Glutamatergic neuron (in vitro differentiated cells): ENCODE measurements around the gene SLC6A11. TPM values are rescaled to one million over a fixed set of nuclear protein-coding genes. Genes with fewer than 3 reads are reported as not detected.

Experiments
- DNase-seq: peaks from one replicate; pipeline ENCODE4 v3.0.0; 2022
- H3K27ac Mint-ChIP-seq: one replicate; pipeline ENCODE4 v1.8.0; 2020; ENCODE audit warnings: mild to moderate bottlenecking, mixed read lengths, inconsistent platforms; ENCODE audit not compliant: unreplicated experiment
- H3K27me3 Mint-ChIP-seq: one replicate; pipeline ENCODE4 v1.8.0; 2020; ENCODE audit warnings: mild to moderate bottlenecking, moderate library complexity, mixed read lengths, inconsistent platforms; ENCODE audit not compliant: unreplicated experiment
- H3K36me3 Mint-ChIP-seq: one replicate; pipeline ENCODE4 v1.8.0; 2020; ENCODE audit warnings: mild to moderate bottlenecking, mixed read lengths, inconsistent platforms; ENCODE audit not compliant: unreplicated experiment
- H3K4me1 Mint-ChIP-seq: one replicate; pipeline ENCODE4 v1.8.0; 2020; ENCODE audit warnings: mild to moderate bottlenecking, low read depth, mixed read lengths, inconsistent platforms; ENCODE audit not compliant: unreplicated experiment
- H3K4me3 Mint-ChIP-seq: one replicate; pipeline ENCODE4 v1.8.0; 2020; ENCODE audit warnings: mild to moderate bottlenecking, mixed read lengths, inconsistent platforms; ENCODE audit not compliant: unreplicated experiment
- H3K9me3 Mint-ChIP-seq: one replicate; pipeline ENCODE4 v1.8.0; 2020; ENCODE audit warnings: mild to moderate bottlenecking, moderate library complexity, mixed read lengths, inconsistent platforms; ENCODE audit not compliant: unreplicated experiment
- total RNA-seq: library from RNA; stranded (reverse); fragmentation: NEBNext Ultra II Directional; extraction: Animal tissue kit (Norgen Biotek cat#: 25700); gene quantifications from one replicate; pipeline ENCODE4 v1.2.1, GENCODE V29; 2021; ENCODE audit not compliant: unreplicated experiment
- TF ChIP-seq, protein P1 (sequence below): fragments of 200-600 bp; sonication (generic); IDR thresholded peaks from one replicate; pipeline ENCODE4 v1.5.0; 2021; ENCODE audit not compliant: partially characterized antibody, unreplicated experiment

The SLC6A11 gene
- total RNA-seq, 1 donor from 2014 or later = not detected

DNA sequence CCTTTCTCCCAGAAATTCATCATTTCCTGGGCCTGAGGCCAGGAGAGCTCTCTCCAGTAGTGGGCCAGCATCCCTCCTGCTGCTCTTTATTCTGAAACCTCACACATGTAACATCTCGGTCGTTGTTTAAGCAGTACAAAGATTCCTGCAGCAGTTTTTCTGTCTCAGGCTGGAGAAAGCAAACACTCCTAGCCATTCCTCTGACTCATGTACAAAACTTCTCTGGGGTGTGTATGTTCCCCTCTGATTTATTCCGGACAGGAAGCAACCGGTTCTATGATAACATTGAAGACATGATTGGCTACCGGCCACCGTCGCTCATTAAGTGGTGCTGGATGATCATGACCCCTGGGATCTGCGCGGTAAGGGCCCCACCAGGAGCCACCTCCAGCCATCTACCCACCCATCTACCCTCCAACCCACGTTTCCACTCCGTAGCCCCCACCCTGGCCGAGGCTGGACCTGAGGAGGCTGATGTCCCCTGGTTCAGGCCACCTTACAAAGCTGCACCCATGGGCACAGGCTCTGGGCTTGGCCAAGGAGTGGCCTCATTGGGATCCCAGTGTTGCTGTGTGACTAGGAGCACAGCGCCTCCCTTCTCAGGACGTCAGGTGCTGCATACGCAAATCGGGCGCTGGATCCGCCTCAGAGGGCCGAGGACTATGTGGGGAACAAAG, 117.9 kb downstream of the SLC6A11 start:
- no peak overlapping the region for H3K27ac Mint-ChIP-seq
- no peaks in the 10 kb centered on the region for H3K4me1 Mint-ChIP-seq
- H3K27me3 Mint-ChIP-seq = no peaks in the 10 kb centered on the region
- H3K36me3 Mint-ChIP-seq = no peaks in the 10 kb centered on the region
- H3K9me3 Mint-ChIP-seq = no peaks in the 10 kb centered on the region
- no peak for DNase-seq
- H3K4me3 Mint-ChIP-seq = no peak overlapping the region
- TF ChIP-seq, protein P1, sequence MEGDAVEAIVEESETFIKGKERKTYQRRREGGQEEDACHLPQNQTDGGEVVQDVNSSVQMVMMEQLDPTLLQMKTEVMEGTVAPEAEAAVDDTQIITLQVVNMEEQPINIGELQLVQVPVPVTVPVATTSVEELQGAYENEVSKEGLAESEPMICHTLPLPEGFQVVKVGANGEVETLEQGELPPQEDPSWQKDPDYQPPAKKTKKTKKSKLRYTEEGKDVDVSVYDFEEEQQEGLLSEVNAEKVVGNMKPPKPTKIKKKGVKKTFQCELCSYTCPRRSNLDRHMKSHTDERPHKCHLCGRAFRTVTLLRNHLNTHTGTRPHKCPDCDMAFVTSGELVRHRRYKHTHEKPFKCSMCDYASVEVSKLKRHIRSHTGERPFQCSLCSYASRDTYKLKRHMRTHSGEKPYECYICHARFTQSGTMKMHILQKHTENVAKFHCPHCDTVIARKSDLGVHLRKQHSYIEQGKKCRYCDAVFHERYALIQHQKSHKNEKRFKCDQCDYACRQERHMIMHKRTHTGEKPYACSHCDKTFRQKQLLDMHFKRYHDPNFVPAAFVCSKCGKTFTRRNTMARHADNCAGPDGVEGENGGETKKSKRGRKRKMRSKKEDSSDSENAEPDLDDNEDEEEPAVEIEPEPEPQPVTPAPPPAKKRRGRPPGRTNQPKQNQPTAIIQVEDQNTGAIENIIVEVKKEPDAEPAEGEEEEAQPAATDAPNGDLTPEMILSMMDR = no peak

DNA sequence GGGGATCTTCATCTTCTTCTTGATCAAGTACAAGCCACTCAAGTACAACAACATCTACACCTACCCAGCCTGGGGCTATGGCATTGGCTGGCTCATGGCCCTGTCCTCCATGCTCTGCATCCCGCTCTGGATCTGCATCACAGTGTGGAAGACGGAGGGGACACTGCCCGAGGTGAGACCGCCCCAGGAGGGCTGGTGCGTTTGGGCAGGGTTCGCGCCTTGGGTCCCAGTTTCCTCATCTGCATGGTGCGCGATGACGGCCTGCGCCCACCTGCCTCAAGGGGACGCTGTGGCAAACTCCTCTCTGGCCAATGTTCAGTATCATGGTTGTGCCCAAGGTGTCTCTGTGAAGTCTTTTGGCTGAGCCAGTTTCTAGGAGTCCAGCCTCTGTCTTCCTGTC, 119.0 kb downstream of the SLC6A11 start:
- Mint-ChIP-seq H3K4me1 (no peaks in the 10 kb centered on the region), H3K9me3 (no peaks in the 10 kb centered on the region), H3K27me3 (no peaks in the 10 kb centered on the region), H3K27ac (no peak overlapping the region), H3K4me3 (no peak overlapping the region), H3K36me3 (no peaks in the 10 kb centered on the region)
- TF ChIP-seq, protein P1 = no peak
- DNase-seq = peak; percentile 10

DNA sequence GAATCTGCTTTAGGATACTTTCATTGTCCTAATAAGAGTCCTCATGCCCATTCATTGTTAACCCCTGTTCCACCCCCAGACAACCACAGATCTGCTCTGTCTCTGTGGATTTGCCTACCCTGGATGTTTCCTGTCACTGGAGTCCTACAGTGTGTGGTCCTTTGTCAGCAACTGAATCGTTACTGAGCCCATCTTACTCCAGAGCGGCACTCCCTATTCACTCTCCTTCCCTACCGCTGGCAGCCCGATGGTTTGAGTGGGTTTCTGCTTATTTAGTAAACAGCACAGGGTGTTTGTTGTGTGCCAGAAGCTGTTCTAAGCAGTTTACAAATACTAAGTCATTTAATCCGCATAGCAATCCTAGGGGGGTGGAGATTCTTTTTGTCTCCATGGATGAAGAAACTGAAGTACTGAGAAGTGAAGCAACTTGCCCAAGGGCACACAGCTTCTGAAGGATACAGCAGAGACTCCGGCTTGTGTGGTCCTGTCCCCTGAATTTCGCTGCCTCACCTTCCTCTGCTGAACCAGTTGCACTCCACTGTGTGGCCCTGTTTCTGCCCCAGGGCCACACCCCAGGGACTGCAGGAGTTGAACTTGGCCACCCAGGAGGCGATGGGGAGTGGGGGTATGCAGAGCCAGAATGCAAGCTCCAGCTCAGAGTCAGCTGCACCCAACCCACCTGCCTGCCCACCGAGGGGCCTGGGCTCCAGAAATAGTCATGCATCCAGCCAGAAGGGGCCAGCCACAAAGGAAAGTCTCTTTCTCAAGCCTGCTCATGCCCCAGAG, 120.0 kb downstream of the SLC6A11 start:
- H3K36me3 Mint-ChIP-seq = no peaks in the 10 kb centered on the region
- H3K9me3 Mint-ChIP-seq = peaks cover 2% of the 10 kb centered on the region
- H3K27ac Mint-ChIP-seq = no peak overlapping the region
- no peaks in the 10 kb centered on the region for H3K27me3 Mint-ChIP-seq
- peak; percentile 5 for DNase-seq
- H3K4me3 Mint-ChIP-seq = no peak overlapping the region
- no peaks in the 10 kb centered on the region for H3K4me1 Mint-ChIP-seq
- TF ChIP-seq, protein P1 = no peak

DNA sequence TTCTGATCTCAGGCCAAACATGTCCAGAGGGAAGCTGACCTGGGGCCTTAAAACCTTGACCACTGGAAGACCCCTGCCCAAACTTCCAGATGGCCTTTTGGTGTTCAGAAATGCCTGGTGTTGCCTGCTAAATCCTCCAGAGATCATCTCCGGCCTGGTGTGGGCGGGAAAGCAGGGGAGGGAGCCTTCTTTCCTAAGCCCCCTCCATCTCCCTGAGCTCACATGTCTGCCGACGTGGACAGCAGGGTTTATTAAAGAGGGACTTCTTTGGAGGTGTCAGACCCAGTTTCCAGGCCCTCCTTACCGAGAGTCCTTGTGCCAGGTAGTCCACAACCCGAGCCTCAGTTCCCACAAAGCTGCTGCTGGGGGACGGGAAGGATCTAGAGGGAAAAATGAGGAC, 120.7 kb downstream of the SLC6A11 start:
- no peak overlapping the region for H3K27ac Mint-ChIP-seq
- TF ChIP-seq, protein P1 = no peak
- no peaks in the 10 kb centered on the region for H3K4me1 Mint-ChIP-seq
- H3K27me3 Mint-ChIP-seq = no peaks in the 10 kb centered on the region
- H3K4me3 Mint-ChIP-seq = no peak overlapping the region
- H3K9me3 Mint-ChIP-seq = peaks cover 2% of the 10 kb centered on the region
- DNase-seq = peak; percentile 6
- no peaks in the 10 kb centered on the region for H3K36me3 Mint-ChIP-seq

DNA sequence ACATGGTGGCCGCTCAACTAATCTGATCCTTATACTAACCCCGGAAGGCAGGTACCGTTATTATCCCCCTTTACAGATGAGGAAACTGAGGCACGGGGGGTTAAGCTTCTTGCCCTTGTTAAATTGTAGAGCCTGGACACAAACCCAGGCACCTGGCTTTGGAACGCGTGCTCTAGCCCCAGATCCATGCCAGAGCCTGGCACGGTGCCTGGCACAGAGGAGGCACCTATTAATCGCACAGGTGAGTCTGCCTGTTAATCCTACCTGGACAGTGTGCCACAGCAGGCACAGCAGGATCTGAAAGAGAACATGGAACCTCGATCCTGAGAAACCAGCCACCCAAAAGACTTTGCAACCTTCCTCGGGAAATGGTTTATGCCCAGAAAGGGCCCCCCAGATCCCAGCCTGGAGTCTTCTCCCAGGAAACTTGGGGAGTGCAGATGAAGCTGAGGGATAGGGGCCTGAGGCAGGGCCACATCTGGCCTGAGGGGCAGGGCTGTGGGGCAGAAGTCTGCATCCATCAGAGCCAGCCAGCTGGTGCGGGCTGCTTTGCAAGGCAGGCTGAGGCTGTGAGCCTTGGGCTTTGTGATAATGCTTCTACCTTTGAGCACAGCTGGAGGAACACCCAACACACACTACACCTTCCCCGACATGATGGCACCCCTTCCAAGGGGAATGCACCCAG, 121.3 kb downstream of the SLC6A11 start:
- Mint-ChIP-seq H3K36me3 (no peaks in the 10 kb centered on the region), H3K9me3 (peaks cover 2% of the 10 kb centered on the region), H3K4me3 (no peak overlapping the region), H3K4me1 (no peaks in the 10 kb centered on the region), H3K27me3 (no peaks in the 10 kb centered on the region), H3K27ac (no peak overlapping the region)
- TF ChIP-seq, protein P1 = no peak
- DNase-seq = peak; percentile 10
